GM21367 (cell line): Measurements from ENCODE around the gene GRIK4.

Experiments used
- ATAC-seq: cut with Tn5 transposase; IDR thresholded peaks from one replicate; pipeline ENCODE4 v1.9.1; 2021; ENCODE audit not compliant: unreplicated experiment

The GRIK4 gene

GRCh38 chr11:120509346-120510053 lies 2.0 kb upstream of the GRIK4 start:
- no peak for ATAC-seq

- no peak for ATAC-seq
These were observed 987 bp upstream of the GRIK4 start for GRCh38 chr11:120510406-120511115.

GRCh38 chr11:120511820-120512738 lies 531 bp downstream of the GRIK4 start:
- no peak for ATAC-seq

GRCh38 chr11:120512739-120513435 lies 1.3 kb downstream of the GRIK4 start:
- ATAC-seq = no peak

- no peak for ATAC-seq
These were observed 2.1 kb downstream of the GRIK4 start for GRCh38 chr11:120513436-120514315.

- no peak for ATAC-seq
These were observed 3.1 kb downstream of the GRIK4 start for GRCh38 chr11:120514541-120515121.

- ATAC-seq = no peak
These were observed 3.7 kb downstream of the GRIK4 start for GRCh38 chr11:120515186-120515723.

GRCh38 chr11:120516461-120517389 lies 5.2 kb downstream of the GRIK4 start:
- ATAC-seq = no peak

- no peak for ATAC-seq
These were observed 5.8 kb downstream of the GRIK4 start for GRCh38 chr11:120517390-120517761.

- ATAC-seq = no peak
These were observed 6.3 kb downstream of the GRIK4 start for GRCh38 chr11:120517801-120518291.

GRCh38 chr11:120518356-120518755 lies 6.8 kb downstream of the GRIK4 start:
- no peak for ATAC-seq

- ATAC-seq = no peak
These were observed 7.9 kb downstream of the GRIK4 start for GRCh38 chr11:120519474-120519873.

GRCh38 chr11:120520091-120520822 lies 8.7 kb downstream of the GRIK4 start:
- no peak for ATAC-seq

- no peak for ATAC-seq
These were observed 9.6 kb downstream of the GRIK4 start for GRCh38 chr11:120521176-120521575.

- ATAC-seq = no peak
These were observed 10.5 kb downstream of the GRIK4 start for GRCh38 chr11:120522021-120522420.

- ATAC-seq = no peak
These were observed 11.2 kb downstream of the GRIK4 start for GRCh38 chr11:120522736-120523135.

GRCh38 chr11:120523196-120523595 lies 11.6 kb downstream of the GRIK4 start:
- ATAC-seq = no peak
